MM.1S (cell line): ENCODE measurements around the gene ALDH2.

Experiments
- CTCF ChIP-seq: fragments of 300-600 bp; sonication (generic); IDR thresholded peaks from 2 replicates; pipeline ENCODE4 v1.5.1; 2016; ENCODE audit warnings: antibody characterized with exemption, low read length, mixed read lengths
- EZH2 ChIP-seq: fragments of 300-600 bp; sonication (generic); optimal IDR thresholded peaks from 2 replicates; pipeline ENCODE3; 2017; ENCODE audit warnings: low read depth, mild to moderate bottlenecking, antibody characterized with exemption, low read length, mixed read lengths
- EZH2phosphoT487 ChIP-seq: fragments of 300-600 bp; sonication (generic); IDR thresholded peaks from 2 replicates; pipeline ENCODE4 v1.6.1; 2018; ENCODE audit warnings: antibody characterized with exemption, low read length

- TF ChIP-seq EZH2 (no peak), CTCF (no peak), EZH2phosphoT487 (no peak)
Observed at GRCh38 chr12:111798182-111798581, 31.4 kb downstream of the ALDH2 start.
